Spleen (tissue), 11 donors: ENCODE measurements around the gene PAXX. TPM values are rescaled to one million over a fixed set of nuclear protein-coding genes. Genes with fewer than 3 reads are reported as not detected.

Experiments
- DNase-seq: peaks from one replicate; pipeline ENCODE4 v3.0.0-alpha.2; 2020
- H3K27ac ChIP-seq, 8 donors: fragments of 200-600 bp; sonication (generic) in 7 of 8; 1 replicate in 4 of 8; 2 replicates in 4 of 8; pipeline versions ENCODE4 v1.5.0 to v1.8.0; 2016 to 2021; ENCODE audit warnings: inconsistent platforms in 4 of 8, mild to moderate bottlenecking in 4 of 8, moderate library complexity in 1 of 8
- H3K27me3 ChIP-seq, 7 donors: fragments of 200-600 bp; sonication (generic) in 6 of 7; replicated peaks in 1 of 7; 1 replicate in 4 of 7; 2 replicates in 3 of 7; pipeline versions ENCODE4 v1.5.0 to v1.8.0; 2016 to 2021; ENCODE audit warnings: inconsistent platforms in 3 of 7, mild to moderate bottlenecking in 1 of 7
- H3K36me3 ChIP-seq, 6 donors: fragments of 200-600 bp; sonication (generic) in 5 of 6; 1 replicate in 4 of 6; 2 replicates in 2 of 6; pipeline versions ENCODE4 v1.5.0 to v1.8.0; 2016 to 2021; ENCODE audit warnings: inconsistent platforms in 2 of 6
- H3K4me1 ChIP-seq, 6 donors: fragments of 200-600 bp; sonication (generic) in 5 of 6; 1 replicate in 3 of 6; 2 replicates in 3 of 6; pipeline versions ENCODE4 v1.5.0 to v1.8.0; 2016 to 2021; ENCODE audit warnings: inconsistent platforms in 3 of 6
- H3K4me3 ChIP-seq, 8 donors: fragments of 200-600 bp; sonication (generic) in 7 of 8; 1 replicate in 4 of 8; 2 replicates in 4 of 8; pipeline versions ENCODE4 v1.5.0 to v1.8.0; 2016 to 2021; ENCODE audit warnings: inconsistent platforms in 4 of 8, mild to moderate bottlenecking in 4 of 8, moderate library complexity in 2 of 8
- H3K9me3 ChIP-seq, 8 donors: fragments of 200-600 bp; sonication (generic) in 7 of 8; 1 replicate in 4 of 8; 2 replicates in 4 of 8; pipeline versions ENCODE4 v1.5.0 to v1.8.0; 2016 to 2021; ENCODE audit warnings: inconsistent platforms in 4 of 8
- CTCF ChIP-seq, 11 experiments: fragments of 200-600 bp in 7 of 11; fragments of 450-650 bp in 4 of 11; sonication (generic) in 4 of 11; IDR thresholded peaks in 8 of 11; conservative IDR thresholded peaks in 3 of 11; 1 replicate in 7 of 11; 2 replicates in 4 of 11; pipeline versions ENCODE4 v1.4.0 to v1.8.0; 2016 to 2021; ENCODE audit warnings: antibody characterized with exemption in 11 of 11, inconsistent platforms in 4 of 11, mild to moderate bottlenecking in 1 of 11
- POLR2A ChIP-seq, 3 donors: fragments of 450-650 bp; IDR thresholded peaks; one replicate each; pipeline ENCODE4 v1.5.1; 2017; ENCODE audit warnings: antibody characterized with exemption in 3 of 3, mild to moderate bottlenecking in 1 of 3
- POLR2AphosphoS5 ChIP-seq, 3 donors: sonication (generic); formaldehyde crosslinking; IDR thresholded peaks; one replicate each; pipeline ENCODE4 v1.5.1; 2017; ENCODE audit warnings: antibody characterized with exemption in 3 of 3
- WGBS, 5 donors: extraction: QIAGEN DNeasy Blood & Tissue Kit in 3 of 5; methylation state at CpG; one replicate each; pipeline versions ENCODE4 v1.1.5 to v1.1.7; 2013 to 2018; 5-methylcytosine and 5-hydroxymethylcytosine counted together
- intact Hi-C: fragments of 100-400 bp; cut with DNase I; formaldehyde crosslinking; loops from one replicate; pipeline ENCODE4 v1.15.0; 2023; ENCODE audit warnings: low total_unique reads
- polyA plus RNA-seq, 3 donors: library from polyadenylated mRNA; stranded (reverse); fragments of 200-250 nt; gene quantifications; one replicate each; pipeline ENCODE4 v1.2.1, GENCODE V29; 2013
- total RNA-seq, 7 donors: library from RNA; depleted of rRNA in 3 of 7; stranded (reverse); fragments of >200 nt in 3 of 7; fragmentation: NEBNext Ultra II Directional in 4 of 7; extraction: Animal tissue kit (Norgen Biotek cat#: 25700) in 4 of 7; gene quantifications; one replicate each; pipeline versions ENCODE4 v1.1.0 to v1.2.1, GENCODE V29; 2016 to 2021
- donor health status: healthy with polysubstance abuse.
- donor health status: DM: no; HTN: no; CAD: no; lungs with moderate emphysema.
- donor health status: DM: no; HTN: no; CAD: no.
- donor health status: Bipolar disorder and iron deficiency.
- donor health status: healthy.
- donor health status: DM: no; HTN: no; CAD: no.
- donor health status: DM: yes; HTN: yes; CAD: no.

PAXX gene
- total and polyA plus RNA-seq, 10 donors, result 51.3 to 264 (median 66.2) TPM

DNA sequence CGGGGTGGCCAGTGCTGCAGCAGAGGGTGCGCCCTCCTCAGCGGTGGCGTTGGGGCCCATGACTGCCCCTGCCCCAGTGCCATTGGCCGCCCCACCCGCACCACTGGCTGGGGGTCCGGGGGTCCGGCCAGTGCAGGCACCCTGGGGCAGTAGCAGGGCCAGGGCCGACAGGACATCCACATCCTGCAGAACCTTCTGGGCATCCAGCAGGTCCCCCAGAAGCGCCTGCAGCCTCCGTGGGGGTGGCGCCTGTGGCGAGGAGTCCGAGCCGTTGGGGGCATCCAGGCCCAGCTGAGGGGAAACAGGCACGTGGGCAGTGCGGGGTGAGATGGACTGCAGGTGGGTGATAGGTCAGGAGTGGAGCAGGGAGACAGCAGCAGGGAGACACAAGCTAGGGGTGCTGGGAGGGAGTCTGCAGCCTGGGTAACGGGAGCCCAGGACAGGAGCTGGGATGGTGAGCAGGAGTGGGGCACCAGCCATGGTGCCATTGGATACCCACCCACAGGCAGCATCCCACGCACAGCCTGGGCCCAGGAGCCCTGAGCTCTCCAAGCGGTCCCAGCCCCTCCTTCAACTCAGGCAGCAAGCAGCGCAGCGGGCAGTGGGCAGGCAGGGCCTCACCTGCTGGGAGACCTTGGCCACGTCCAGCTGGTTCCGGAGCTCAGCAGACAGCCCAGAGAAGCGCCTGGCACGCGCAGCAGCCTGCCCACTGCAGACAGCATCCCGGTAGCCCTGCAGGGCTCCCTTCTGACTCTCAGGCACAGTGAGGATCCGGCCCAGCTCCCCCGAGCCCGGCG lies 28.7 kb downstream of the PAXX start:
- Histone ChIP-seq H3K9me3 (no peaks in the 10 kb centered on the region), H3K27me3 (no peaks in the 10 kb centered on the region), H3K36me3 (peaks cover 0 to 60% (median 23%) of the 10 kb centered on the region in 6 donors), H3K4me3 (no peak overlapping the region), H3K27ac (no peak overlapping the region), H3K4me1 (peaks cover 0 to 45% (median 21%) of the 10 kb centered on the region in 6 donors)
- no peak for DNase-seq
- intact Hi-C loops, result no loop called here
- no peak for TF ChIP-seq CTCF (IDR thresholded peaks at IDR 0.05 in 8 of 11, conservative IDR thresholded peaks at IDR 0.05 in 3 of 11)
- no peak for TF ChIP-seq POLR2A (IDR thresholded peaks at IDR 0.05)
- TF ChIP-seq POLR2AphosphoS5 (IDR thresholded peaks at IDR 0.05), result no peak
- 89 to 97% (median 95%) methylated on average over 22 to 32 of the region's 32 CpGs for WGBS, 5 donors

DNA sequence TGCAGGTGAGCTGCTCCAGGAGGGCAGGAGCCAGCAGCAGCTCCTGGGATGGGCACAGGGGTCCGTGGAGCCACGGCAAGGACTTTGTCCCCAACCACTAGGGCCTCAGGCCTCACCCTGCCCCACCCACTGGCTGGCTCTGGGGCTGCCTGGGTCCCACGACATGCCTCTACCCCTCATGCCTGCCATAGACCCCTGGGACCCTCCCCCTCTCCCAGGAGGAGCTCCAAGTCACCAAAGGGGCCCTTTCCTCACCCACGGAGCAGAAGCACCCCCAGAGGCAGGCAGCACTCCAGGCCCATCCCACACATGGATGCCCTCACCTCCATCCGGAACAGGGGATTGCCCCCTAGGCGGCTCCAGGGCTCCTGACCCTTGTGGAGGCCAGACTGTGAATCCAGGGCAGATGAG lies 29.4 kb downstream of the PAXX start:
- 89 to 96% (median 91%) methylated on average over 6 of the region's 6 CpGs for WGBS, 5 donors
- H3K4me3 ChIP-seq, result no peak overlapping the region
- DNase-seq, result no peak
- no peak for TF ChIP-seq POLR2AphosphoS5 (IDR thresholded peaks at IDR 0.05)
- TF ChIP-seq CTCF (IDR thresholded peaks at IDR 0.05 in 8 of 11, conservative IDR thresholded peaks at IDR 0.05 in 3 of 11), result no peak
- TF ChIP-seq POLR2A (IDR thresholded peaks at IDR 0.05), result no peak
- peaks cover 0 to 51% (median 27%) of the 10 kb centered on the region in 6 donors for H3K4me1 ChIP-seq
- H3K36me3 ChIP-seq, result peaks cover 0 to 54% (median 17%) of the 10 kb centered on the region in 6 donors
- H3K9me3 ChIP-seq, result no peaks in the 10 kb centered on the region
- intact Hi-C loops, result no loop called here
- no peaks in the 10 kb centered on the region for H3K27me3 ChIP-seq
- no peak overlapping the region for H3K27ac ChIP-seq

DNA sequence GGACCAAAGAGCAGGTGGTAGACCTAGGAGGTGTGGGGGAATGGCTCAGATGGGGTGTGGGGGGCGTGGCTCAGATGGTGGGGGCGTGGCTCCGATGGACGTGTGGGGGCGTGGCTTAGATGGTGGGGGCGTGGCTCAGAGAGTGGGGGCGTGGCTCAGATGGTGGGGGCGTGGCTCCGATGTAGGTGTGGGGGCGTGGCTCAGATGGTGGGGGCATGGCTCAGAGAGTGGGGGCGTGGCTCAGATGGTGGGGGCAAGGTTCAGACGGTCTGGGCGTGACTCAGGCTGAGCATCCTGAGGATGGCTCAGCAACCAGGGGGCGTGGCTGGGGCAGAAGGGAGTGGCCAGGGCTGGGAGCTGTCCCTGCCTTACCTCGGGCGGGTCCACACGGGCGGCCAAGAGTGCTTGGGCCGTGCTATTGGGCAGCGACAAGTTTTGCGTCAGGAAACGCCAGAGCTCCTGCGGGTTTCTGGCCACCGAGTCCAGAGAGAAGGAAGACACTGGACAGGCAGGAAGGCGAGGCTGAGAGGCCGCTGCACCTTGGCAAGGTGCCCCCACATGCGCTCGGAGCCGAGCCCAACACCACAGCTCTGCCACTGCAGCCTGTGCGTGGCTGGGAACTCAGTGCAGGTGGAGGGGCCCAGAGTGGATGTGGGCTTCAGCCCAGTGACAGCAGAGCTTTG lies 29.9 kb downstream of the PAXX start:
- peak overlapping the region in 3 of 8 donors; percentile 41 to 60 (median 48) for H3K27ac ChIP-seq
- no peaks in the 10 kb centered on the region for H3K9me3 ChIP-seq
- intact Hi-C loops, result no loop called here
- WGBS, 5 donors, result 51 to 75% (median 57%) methylated on average over 21 to 30 of the region's 30 CpGs
- TF ChIP-seq POLR2AphosphoS5 (IDR thresholded peaks at IDR 0.05), result no peak
- no peak for TF ChIP-seq CTCF (IDR thresholded peaks at IDR 0.05 in 8 of 11, conservative IDR thresholded peaks at IDR 0.05 in 3 of 11)
- TF ChIP-seq POLR2A (IDR thresholded peaks at IDR 0.05), result no peak
- H3K4me1 ChIP-seq, result peaks cover 4 to 57% (median 33%) of the 10 kb centered on the region in 6 donors
- H3K27me3 ChIP-seq, result no peaks in the 10 kb centered on the region
- H3K36me3 ChIP-seq, result peaks cover 0 to 48% (median 12%) of the 10 kb centered on the region in 6 donors
- H3K4me3 ChIP-seq, result no peak overlapping the region
- DNase-seq, result peak; percentile 89

- peaks cover 0 to 43% (median 7%) of the 10 kb centered on the region in 6 donors for H3K36me3 ChIP-seq
- DNase-seq, result no peak
- TF ChIP-seq POLR2AphosphoS5 (IDR thresholded peaks at IDR 0.05) (peak in 1 of 3 donors; percentile 20), POLR2A (IDR thresholded peaks at IDR 0.05) (no peak)
- intact Hi-C loops, result no loop called here
- H3K9me3 ChIP-seq, result no peaks in the 10 kb centered on the region
- H3K27ac ChIP-seq, result peak overlapping the region in 5 of 8 donors; percentile 31 to 60 (median 43)
- no peak overlapping the region for H3K4me3 ChIP-seq
- WGBS, 5 donors, result 81 to 90% (median 84%) methylated on average over 15 to 23 of the region's 23 CpGs
- H3K27me3 ChIP-seq, result no peaks in the 10 kb centered on the region
- peaks cover 8 to 62% (median 38%) of the 10 kb centered on the region in 6 donors for H3K4me1 ChIP-seq
These were observed 30.4 kb downstream of the PAXX start for GRCh38 chr9:137022662-137023008.
